DMS79 treated with DMSO at 0.1 percent for 48 hours (cell line): ENCODE results near the gene KIF13A.
"Not testable (repeated sequence)": the region's sequence is repeated elsewhere in the genome, so short reads cannot be mapped to it uniquely, and the experiment has no call there.

ENCODE experiments used
- DNase-seq: peaks from one replicate; lab custom pipeline; 2025; lab: John Stamatoyannopoulos, UW

KIF13A gene

GRCh38 chr6:17790489-17790888 lies 196.9 kb downstream of the KIF13A start:
- no peak for DNase-seq

GRCh38 chr6:17785094-17785787 lies 202.2 kb downstream of the KIF13A start:
- no peak for DNase-seq

- no peak for DNase-seq
Measured at GRCh38 chr6:17780061-17780460, 207.4 kb downstream of the KIF13A start.

GRCh38 chr6:17771609-17772008 lies 215.8 kb downstream of the KIF13A start:
- DNase-seq = no peak

DNA sequence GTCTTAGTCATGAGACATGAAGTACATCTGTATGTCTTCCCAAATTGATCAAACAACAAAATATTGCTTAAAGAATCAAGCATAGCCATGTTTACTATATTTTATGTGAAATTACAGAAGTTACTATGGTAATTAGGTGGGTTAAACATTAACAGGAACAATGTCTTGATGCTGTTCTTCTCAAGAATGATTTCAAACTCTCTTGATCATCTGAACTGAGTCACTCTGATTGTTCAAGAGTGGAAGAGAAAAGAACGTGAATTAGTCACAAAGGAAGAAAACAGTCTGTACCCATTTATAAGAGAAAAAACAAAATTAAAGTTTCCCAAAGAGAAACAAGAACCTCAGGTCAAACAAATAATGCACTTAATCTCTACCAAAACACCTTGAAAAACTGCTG lies 218.6 kb downstream of the KIF13A start:
- no peak for DNase-seq

DNA sequence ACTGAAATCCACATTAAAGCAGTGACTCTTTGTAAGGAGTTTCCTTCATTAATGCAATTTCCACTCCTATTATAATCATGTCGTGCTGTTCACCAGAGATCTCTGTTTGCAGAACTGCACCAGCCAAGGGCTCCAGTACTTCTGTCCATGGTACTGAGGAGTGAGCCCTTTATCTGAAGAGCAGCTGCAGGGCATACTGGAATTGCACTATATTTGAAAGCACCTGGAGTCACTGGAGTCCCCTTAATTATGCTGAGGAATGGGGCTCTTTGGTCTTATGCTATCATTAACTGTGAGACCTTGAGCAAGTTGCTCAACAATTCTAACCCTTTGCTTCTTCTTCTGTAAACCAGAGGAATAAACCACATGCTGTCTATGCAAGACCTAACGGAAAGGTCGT lies 219.0 kb downstream of the KIF13A start:
- no peak for DNase-seq

GRCh38 chr6:17762651-17763050 lies 224.8 kb downstream of the KIF13A start:
- DNase-seq = no peak

DNA sequence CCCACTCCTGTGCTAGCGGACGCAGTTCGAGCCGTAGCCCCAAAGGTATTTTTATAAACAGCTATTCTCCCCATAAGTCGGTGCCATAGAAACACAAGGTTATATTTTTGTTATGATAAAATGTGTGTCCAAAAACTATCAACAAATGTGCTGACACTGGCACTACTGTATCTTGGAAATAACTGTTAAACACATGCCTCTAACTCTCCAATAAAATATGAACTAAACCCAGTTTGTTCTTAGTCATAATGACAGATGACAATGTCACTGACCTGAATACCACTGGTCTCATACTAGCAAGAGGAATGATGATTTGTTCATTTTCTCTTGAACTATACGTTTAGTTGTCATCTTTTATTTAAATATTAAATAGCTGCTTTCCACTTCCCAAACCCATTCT lies 229.3 kb downstream of the KIF13A start:
- DNase-seq = no peak

- no peak for DNase-seq
Measured at GRCh38 chr6:17754254-17754653, 233.2 kb downstream of the KIF13A start.

GRCh38 chr6:17745324-17745723 lies 242.1 kb downstream of the KIF13A start:
- not testable (repeated sequence) for DNase-seq

DNA sequence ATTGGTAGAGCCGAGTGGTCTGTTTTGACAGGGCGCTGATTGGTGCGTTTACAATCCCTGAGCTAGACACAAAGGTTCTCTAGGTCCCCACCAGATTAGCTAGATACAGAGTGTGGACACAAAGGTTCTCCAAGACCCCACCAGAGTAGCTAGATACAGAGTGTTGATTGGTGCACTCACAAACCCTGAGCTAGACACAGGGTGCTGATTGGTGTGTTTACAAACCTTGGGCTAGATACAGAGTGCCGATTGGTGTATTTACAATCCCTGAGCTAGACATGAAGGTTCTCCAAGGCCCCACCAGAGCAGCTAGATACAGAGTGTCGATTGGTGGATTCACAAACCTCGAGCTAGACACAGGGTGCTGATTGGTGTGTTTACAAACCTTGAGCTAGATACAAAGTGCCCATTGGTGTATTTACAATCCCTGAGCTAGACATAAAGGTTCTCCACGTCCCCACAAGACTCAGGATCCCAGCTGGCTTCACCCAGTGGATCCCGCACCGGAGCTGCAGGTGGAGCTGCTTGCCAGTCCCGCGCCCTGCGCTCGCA lies 242.6 kb downstream of the KIF13A start:
- not testable (repeated sequence) for DNase-seq

- DNase-seq = no peak
Measured at GRCh38 chr6:17744019-17744756, 243.2 kb downstream of the KIF13A start.

GRCh38 chr6:17741507-17741906 lies 245.9 kb downstream of the KIF13A start:
- no peak for DNase-seq

DNA sequence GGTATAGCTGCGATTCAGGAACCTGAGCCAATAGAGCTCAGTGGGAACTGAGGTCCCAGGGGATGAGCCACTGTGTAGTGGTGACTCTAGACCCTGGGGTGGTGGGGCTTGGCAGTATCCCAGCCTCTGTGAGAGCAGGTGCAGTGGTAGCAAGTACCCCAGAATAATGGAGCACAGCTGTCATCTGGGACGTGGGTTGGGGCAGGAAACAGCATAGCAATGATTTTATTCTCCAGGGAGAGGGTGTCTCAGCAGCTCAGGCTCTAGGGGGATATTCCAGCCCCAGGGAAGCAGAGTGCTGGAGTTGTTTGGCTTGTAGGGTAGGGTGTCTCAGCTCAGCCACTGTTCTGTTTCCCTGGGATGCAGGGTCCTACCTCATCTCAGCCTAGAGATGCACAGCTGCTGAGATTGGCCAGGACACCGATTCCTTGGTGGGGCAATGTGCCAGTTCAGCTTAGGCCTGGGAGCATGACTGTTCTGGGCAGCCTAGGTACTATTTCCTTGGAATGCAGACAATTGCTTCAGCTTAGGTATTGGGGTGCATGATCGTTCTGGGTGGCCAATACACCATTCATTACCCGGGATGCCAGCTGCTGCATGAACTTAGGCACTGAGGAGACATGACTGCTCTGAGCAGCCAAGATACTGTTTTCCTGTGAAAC lies 246.7 kb downstream of the KIF13A start:
- DNase-seq = no peak

- no peak for DNase-seq
Measured at GRCh38 chr6:17737704-17738252, 249.7 kb downstream of the KIF13A start.

DNA sequence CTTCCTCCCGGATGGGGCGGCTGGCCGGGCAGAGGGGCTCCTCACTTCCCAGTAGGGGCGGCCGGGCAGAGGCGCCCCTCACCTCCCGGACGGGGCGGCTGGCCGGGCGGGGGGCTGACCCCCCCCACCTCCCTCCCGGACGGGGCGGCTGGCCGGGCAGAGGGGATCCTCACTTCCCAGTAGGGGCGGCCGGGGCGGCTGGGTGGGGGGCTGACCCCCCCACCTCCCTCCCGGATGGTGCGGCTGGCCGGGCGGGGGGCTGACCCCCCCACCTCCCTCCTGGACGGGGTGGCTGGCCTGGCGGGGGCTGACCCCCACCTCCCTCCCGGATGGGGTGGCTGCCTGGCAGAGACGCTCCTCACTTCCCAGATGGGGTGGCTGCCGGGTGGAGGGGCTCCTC lies 252.1 kb downstream of the KIF13A start:
- not testable (repeated sequence) for DNase-seq

DNA sequence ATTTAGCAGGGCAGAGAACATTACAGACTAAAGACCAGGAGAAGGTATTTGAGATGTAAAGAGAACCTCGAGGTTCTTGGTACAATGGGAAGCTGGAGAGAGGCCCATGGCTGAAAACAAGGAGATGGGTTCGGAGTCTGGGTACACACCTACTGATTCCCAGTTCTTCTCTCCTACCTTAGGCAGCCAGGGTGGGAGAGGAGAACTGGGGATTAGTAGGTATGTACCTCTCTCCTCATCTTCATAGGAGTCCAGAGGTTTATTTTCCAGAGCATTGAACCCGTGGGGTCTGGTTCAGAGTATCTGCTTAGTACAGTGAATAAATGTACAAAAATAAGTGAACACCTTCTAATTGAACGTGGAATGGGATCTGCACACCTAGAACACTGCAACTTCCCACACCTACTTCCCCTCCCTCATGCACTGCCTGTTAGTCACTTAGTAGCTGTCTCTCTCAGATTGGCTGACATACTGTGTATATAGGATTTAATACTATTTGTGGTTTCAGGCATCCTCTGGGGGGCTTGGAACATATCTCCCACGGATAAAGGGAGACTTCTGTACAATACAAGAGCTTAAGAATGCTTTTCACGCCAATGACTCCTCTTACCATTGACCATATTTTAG lies 257.2 kb downstream of the KIF13A start:
- no peak for DNase-seq

DNA sequence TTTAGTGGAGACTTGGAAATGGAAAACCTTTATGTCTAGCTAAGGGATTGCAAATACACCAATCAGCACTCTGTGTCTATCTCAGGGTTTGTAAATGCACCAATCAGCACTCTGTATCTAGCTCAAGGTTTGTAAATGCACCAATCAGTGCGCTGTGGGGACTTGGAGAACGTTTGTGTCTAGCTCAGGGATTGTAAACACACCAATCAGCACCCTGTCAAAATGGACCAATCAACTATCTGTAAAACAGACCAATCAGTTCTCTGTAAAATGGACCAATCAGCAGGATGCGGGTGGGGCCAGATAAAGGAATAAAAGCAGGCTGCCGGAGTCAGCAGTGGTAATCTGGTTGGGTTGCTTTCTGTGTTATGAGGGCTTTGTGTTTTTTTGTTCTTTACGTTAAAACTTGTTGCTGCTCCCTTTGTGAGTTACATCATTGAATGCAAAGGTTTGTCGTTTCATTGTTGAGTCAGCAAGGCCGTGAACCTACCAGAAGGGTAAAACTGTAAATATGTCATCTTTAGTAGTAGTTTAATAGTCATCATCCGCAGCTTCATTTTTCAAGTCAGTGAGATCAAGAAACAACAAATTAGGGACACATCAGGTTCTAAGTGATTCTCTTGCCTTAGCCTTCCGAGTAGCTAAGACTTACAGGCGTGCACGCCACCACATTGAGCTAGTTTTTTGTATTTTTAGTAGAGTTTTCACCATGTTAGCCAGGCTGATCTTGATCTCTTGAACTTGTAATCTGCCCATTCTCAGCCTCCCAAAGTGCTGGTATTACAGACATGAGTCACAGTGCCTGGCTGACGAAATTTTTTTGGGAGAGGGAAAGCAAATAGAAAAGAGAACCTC lies 258.0 kb downstream of the KIF13A start:
- DNase-seq = no peak

DNA sequence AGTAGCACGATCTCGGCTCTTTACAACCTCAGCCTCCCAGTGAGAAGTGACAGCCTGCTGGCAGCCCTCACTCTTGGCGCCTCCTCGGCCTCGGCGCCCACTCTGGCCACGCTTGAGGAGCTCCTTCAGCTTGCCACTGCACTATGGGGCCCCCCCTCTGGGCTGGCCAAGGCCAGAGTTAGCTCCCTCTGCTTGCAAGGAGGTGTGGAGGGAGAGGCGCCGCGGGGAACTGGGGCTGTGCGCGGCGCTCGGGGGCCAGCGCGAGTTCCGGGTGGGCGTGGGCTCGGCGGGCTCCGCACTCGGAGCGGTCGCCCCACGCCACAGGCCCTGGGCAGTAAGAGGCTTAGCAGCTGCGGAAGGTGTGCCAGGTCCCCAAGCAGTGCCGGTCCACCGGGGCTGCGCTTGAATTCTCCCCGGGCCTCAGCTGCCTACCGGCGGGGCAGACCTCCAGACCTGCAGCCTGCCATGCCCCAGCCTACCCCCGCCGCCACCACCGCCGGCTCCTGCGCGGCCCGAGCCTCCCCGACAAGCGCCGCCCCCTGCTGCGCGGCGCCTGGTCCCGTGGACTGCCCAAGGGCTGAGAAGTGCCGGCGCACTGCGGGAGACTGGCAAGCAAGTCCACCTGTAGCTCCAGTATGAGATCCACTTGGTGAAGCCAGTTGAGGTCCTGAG lies 258.7 kb downstream of the KIF13A start:
- DNase-seq = no peak

GRCh38 chr6:17725083-17725482 lies 262.4 kb downstream of the KIF13A start:
- no peak for DNase-seq

GRCh38 chr6:17724341-17724740 lies 263.1 kb downstream of the KIF13A start:
- no peak for DNase-seq
